Thyroid gland (tissue), 4 donors: ENCODE data around the gene POM121C.

Source experiments
- POLR2A ChIP-seq, 2 donors: fragments of 450-650 bp; IDR thresholded peaks; one replicate each; pipeline ENCODE4 v1.6.1; 2017; ENCODE audit warnings: antibody characterized with exemption in 2 of 2, mild to moderate bottlenecking in 2 of 2, moderate library complexity in 1 of 2
- TF ChIP-seq, protein P1 (sequence below), 6 experiments: fragments of 200-600 bp in 3 of 6; fragments of 450-650 bp in 3 of 6; sonication (generic) in 3 of 6; IDR thresholded peaks; one replicate each; pipeline ENCODE4 v1.5.1; 2016 to 2019; ENCODE audit warnings: antibody characterized with exemption in 6 of 6, mild to moderate bottlenecking in 2 of 6, inconsistent platforms in 1 of 6, moderate library complexity in 1 of 6

DNA sequence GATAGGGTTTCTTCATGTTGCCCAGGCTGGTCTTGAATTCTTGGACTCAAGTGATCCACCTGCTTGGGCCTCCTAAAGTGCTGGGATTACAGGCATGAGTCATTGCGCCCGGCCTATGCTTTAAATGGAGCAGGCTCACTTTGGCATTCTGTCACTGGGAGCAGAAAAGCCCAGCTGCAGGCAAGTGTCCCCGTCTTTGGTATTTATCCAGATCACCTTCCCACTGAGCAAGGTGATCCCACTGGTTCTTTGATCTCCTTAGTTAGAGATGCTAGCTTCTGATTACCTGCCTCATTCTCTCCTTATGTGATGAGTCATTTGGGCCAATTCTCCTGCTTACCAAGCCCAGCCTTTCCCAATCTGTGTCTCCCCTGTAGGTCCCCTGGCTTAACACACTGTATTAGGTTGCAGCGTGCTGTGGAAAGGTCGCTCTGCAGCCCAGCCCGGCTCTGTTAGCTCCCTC is 45.3 kb upstream of the POM121C start:
- TF ChIP-seq, protein P1, sequence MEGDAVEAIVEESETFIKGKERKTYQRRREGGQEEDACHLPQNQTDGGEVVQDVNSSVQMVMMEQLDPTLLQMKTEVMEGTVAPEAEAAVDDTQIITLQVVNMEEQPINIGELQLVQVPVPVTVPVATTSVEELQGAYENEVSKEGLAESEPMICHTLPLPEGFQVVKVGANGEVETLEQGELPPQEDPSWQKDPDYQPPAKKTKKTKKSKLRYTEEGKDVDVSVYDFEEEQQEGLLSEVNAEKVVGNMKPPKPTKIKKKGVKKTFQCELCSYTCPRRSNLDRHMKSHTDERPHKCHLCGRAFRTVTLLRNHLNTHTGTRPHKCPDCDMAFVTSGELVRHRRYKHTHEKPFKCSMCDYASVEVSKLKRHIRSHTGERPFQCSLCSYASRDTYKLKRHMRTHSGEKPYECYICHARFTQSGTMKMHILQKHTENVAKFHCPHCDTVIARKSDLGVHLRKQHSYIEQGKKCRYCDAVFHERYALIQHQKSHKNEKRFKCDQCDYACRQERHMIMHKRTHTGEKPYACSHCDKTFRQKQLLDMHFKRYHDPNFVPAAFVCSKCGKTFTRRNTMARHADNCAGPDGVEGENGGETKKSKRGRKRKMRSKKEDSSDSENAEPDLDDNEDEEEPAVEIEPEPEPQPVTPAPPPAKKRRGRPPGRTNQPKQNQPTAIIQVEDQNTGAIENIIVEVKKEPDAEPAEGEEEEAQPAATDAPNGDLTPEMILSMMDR (IDR thresholded peaks at IDR 0.05), result no peak
- no peak for TF ChIP-seq POLR2A (IDR thresholded peaks at IDR 0.05)
